GM12874 (cell line): ENCODE measurements around the gene KIF25.

Experiments
- TF ChIP-seq, protein P1 (sequence below): IDR thresholded peaks from 2 replicates; pipeline ENCODE4 v1.5.1; 2011; ENCODE audit warnings: low read depth, mild to moderate bottlenecking, control low read depth, low read length, moderate library complexity; ENCODE audit not compliant: insufficient read depth

Gene KIF25

DNA sequence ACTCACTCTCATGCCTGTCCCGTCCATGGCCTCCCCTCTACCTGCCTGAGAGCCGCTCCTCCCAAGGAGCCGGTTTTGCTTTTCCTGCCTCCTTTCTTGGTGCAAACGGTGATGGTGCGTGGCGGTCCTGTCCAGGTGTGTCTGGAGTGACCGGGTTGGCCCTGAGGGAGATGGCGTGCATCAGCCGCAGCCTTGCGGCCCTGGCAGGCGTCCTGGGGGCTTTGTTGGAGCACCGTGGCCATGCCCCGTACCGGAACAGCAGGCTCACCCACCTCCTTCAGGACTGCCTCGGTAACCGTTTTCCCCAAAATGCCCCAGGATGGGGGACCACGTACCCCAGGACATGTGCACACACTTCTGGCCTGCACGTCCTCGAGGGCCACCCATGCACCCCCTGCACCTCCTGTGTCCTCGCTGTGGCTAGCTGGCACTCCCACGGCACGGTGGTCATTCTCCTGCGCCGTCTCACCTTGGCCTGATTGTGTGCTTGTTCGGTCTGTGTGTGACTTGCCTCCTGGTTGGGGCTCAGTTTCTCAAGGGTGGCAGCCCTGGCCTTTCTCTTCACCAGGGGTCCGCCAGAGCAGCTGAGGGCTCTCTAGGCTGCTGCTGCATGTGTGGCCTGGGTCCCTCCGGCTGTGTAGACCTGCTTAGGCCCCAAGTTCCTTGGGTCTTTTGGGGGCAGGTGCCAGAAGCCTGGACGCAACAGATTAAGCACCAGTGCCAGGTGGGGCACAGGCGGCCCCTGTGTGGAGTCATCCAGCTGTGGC lies 45.1 kb downstream of the KIF25 start:
- TF ChIP-seq, protein P1, sequence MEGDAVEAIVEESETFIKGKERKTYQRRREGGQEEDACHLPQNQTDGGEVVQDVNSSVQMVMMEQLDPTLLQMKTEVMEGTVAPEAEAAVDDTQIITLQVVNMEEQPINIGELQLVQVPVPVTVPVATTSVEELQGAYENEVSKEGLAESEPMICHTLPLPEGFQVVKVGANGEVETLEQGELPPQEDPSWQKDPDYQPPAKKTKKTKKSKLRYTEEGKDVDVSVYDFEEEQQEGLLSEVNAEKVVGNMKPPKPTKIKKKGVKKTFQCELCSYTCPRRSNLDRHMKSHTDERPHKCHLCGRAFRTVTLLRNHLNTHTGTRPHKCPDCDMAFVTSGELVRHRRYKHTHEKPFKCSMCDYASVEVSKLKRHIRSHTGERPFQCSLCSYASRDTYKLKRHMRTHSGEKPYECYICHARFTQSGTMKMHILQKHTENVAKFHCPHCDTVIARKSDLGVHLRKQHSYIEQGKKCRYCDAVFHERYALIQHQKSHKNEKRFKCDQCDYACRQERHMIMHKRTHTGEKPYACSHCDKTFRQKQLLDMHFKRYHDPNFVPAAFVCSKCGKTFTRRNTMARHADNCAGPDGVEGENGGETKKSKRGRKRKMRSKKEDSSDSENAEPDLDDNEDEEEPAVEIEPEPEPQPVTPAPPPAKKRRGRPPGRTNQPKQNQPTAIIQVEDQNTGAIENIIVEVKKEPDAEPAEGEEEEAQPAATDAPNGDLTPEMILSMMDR: no peak

DNA sequence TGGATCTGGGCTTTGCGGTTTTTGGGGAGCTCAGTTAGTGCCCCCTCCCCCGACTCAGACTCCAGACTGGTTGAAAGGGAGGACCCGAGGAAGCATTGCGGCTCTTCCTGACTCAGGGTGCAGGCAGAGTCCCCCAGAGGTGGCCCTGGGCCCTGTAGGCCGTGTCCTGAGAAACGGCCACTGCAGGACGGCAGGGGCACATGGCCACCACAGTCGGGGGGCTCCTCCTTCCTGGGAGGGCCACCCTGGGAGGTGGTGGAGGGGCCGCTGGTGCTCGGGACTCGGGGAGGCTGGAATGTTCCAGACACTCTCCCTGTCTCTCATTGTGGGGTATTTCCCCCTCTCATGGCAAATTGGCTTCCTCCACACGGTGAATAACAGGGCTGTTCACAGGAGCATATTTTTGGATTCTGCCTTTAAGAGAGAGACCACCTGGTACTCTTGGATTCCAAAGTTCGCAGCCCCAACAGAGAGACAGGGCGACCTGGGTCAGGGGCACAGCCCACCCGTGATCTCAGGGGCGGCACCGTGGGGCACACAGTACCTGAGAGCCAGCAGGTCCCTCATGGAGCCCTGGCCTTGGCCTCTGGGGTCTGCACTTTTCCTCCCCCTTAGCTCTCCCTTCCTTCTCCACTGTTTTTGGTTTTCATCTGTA lies 45.8 kb downstream of the KIF25 start:
- TF ChIP-seq, protein P1: no peak

DNA sequence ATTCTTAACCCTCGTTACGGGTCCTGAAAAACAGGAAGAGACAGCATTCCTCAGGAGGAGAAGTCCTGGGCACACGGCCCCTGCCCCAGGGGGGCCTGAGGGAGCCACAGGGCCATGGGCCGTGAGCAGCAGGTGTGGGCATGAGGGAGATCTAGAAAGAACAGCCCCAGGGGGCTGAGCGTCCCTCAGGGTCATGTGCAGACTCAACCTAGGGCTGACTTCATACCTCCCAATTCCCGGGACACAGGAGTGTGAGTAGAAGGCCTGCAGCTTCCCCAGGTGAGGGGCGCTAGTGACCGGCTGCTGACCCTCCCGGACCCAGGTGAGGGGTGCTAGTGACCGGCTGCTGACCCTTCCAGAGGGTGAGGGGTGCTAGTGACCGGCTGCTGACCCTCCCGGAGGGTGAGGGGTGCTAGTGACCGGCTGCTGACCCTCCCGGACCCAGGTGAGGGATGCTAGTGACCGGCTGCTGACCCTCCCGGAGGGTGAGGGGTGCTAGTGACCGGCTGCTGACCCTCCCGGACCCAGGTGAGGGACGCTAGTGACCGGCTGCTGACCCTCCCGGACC lies 46.5 kb downstream of the KIF25 start:
- TF ChIP-seq, protein P1: no peak

DNA sequence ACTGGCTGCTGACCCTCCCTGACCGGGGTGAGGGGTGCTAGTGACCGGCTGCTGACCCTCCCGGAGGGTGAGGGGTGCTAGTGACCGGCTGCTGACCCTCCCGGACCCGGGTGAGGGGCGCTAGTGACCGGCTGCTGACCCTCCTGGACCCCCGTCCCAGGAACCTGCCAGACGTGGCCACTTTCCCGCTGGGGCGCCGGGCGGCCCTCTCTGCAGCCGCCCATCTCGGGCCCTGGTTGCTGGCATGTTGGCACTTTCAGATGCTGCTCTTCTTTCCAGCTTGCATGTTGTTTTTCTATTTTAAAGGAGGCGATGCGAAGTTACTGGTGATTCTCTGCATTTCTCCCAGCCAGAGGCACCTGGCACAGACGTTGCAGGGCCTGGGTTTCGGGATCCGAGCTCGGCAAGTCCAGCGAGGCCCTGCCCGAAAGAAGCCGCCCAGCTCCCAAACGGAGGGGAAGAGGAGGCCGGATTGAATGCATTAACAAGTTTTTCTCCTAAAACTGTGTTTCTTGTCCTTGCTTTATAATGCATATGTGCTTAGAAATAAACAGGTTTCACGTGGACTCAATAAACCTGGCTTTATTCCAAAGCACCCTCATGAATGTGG lies 47.2 kb downstream of the KIF25 start:
- TF ChIP-seq, protein P1: no peak

DNA sequence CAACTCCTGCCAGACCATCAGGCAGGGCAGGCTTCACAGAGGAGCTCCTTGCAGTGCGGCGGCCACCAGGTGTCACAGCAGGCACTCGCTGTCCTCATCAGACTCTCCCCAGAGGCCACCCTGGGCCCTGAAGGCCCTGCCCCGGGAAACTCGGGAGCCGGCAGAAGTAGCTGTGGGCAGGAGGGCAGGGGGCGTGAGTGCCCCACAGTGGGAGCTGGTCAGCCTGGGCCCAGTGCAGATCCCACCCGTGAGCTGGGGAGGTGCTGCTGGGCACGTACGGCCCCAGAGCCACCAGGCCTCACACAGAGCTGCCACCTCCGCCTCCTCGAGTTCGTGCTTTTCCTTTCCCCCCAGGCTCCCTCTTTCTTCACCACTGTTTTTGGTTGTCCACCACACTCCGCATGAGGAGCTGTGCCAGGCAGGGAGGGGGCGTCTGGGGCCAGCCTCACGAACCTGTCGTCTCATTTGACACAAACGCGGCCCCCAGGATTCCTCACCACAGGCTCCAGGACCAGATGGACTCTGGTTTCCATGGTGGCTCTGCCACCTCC lies 47.7 kb downstream of the KIF25 start:
- TF ChIP-seq, protein P1: no peak

DNA sequence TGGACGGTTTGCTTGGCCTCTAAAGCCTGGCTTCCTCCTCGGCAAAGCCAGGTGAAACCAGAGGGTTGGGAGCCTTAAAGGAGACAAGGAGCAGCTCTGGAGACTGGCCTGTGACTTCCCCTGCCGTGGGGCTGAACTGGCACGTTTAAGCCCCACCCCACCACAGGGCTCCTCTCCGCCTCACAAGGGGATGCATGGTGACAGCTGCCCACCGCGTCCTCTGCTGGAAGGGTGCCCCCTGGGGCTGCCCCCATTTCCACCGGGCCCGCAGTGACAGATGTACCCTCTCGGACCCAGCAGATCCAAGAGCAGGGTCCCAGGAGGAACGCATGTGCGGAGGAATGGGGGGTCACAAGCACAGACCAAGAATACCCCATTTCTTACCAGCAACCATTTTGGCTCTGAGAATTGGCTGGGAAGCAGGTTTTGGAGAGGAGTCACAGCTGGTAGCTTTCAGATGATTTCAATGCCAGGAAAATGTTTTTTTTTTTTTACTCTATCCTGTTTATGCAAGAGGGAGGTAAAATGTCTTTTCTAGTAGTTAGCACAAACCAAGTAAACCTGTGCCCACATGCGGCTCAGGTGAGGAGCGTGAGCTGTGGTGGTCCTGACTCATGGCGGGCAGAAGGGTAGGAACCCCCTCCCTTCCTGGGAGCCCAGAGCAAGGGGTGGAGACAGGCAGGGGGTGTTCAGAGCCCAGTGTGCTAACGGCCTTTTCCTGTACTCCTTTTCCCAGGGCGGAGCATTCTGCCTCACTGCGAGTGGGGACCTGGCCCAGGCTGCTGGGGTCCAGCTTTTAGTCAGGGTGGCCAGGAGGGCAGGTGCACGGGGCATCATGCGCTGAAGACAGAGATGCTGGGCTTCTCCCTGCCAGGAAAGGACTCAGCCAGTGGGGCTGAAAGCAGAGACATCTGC lies 48.5 kb downstream of the KIF25 start:
- TF ChIP-seq, protein P1: no peak
